Measurements from ENCODE around the gene ATP11A.
A peak's percentile ranks its signal among the peaks of the same experiment; 100 is the strongest.

ATP11A gene

GRCh38 chr13:112835796-112836195, 146.0 kb downstream of the ATP11A start:
- H3K4me3 ChIP-seq (replicated peaks; ENCODE audit: low read depth, low read length): no peak overlapping the region
- DNase-seq (ENCODE audit: low read depth): no peak
- TF ChIP-seq CTCF (IDR thresholded peaks at IDR 0.05; ENCODE audit: low read length, missing control alignments): no peak

GRCh38 chr13:112836940-112837339, 147.1 kb downstream of the ATP11A start:
- no peak overlapping the region for H3K4me3 ChIP-seq (replicated peaks; ENCODE audit: low read depth, low read length)
- TF ChIP-seq CTCF (IDR thresholded peaks at IDR 0.05; ENCODE audit: low read length, missing control alignments): no peak
- no peak for DNase-seq (ENCODE audit: low read depth)

- TF ChIP-seq CTCF (IDR thresholded peaks at IDR 0.05; ENCODE audit: low read length, missing control alignments): no peak
- DNase-seq (ENCODE audit: low read depth): peak; percentile 21
- no peak overlapping the region for H3K4me3 ChIP-seq (replicated peaks; ENCODE audit: low read depth, low read length)
Observed at GRCh38 chr13:112837371-112838037, 147.7 kb downstream of the ATP11A start.

- H3K4me3 ChIP-seq (replicated peaks; ENCODE audit: low read depth, low read length): no peak overlapping the region
- no peak for TF ChIP-seq CTCF (IDR thresholded peaks at IDR 0.05; ENCODE audit: low read length, missing control alignments)
- no peak for DNase-seq (ENCODE audit: low read depth)
Observed at GRCh38 chr13:112838038-112838841, 148.4 kb downstream of the ATP11A start.

- DNase-seq (ENCODE audit: low read depth): no peak
- no peak overlapping the region for H3K4me3 ChIP-seq (replicated peaks; ENCODE audit: low read depth, low read length)
- TF ChIP-seq CTCF (IDR thresholded peaks at IDR 0.05; ENCODE audit: low read length, missing control alignments): no peak
Observed at GRCh38 chr13:112838842-112839117, 148.9 kb downstream of the ATP11A start.

- TF ChIP-seq CTCF (IDR thresholded peaks at IDR 0.05; ENCODE audit: low read length, missing control alignments): no peak
- peak; percentile 52 for DNase-seq (ENCODE audit: low read depth)
- H3K4me3 ChIP-seq (replicated peaks; ENCODE audit: low read depth, low read length): no peak overlapping the region
Observed at GRCh38 chr13:112839356-112840105, 149.7 kb downstream of the ATP11A start.

Data from fibroblast of pulmonary artery (primary cell).